Measurements from ENCODE around the gene PIK3C2G. TPM values are rescaled to one million over a fixed set of nuclear protein-coding genes. Genes with fewer than 3 reads are reported as not detected.

The PIK3C2G gene
- polyA plus RNA-seq, 1 donor (not counting 4 experiments of a cell fraction or from before 2014, with no cell fraction given), result 3.7 TPM

DNA sequence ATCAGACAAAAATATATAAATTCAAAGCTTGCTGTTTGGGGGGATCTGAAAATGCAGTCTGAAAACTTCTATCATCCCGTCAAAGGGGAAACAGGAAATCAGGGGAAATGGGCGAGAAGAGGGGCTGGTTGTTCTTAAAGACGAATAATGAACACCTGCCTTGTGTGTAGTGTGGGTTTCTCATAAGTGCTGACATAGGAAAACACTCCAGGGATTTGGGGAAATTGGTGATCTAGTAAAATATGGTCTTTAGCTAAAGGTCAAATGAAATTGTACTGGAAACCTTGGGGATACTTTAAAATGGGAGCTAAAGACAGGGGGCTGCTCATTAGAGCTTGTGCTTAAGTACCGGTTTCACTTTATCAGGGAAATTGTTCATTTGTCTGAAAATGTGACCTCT is 39.6 kb upstream of the PIK3C2G start:
- FAIRE-seq (no peak), DNase-seq (ENCODE audit: low read depth, low spot score) (no peak)
- Histone ChIP-seq H3K9me3 (ENCODE audit: control insufficient read depth, low read depth, low read length) (no peaks in the 10 kb centered on the region), H3K4me1 (ENCODE audit: control insufficient read depth, extremely low read depth, insufficient read depth, low read length) (no peaks in the 10 kb centered on the region), H3K27me3 (ENCODE audit: control insufficient read depth, extremely low read depth, insufficient read depth, low read length) (no peaks in the 10 kb centered on the region), H3K79me2 (ENCODE audit: control insufficient read depth, insufficient read depth, low read length) (no peaks in the 10 kb centered on the region), H3K27ac (ENCODE audit: control insufficient read depth, insufficient read depth, low read length) (no peak overlapping the region), H3K9me1 (ENCODE audit: control insufficient read depth, extremely low read depth, insufficient read depth, low read length) (no peaks in the 10 kb centered on the region), H3K9ac (ENCODE audit: control insufficient read depth, extremely low read depth, insufficient read depth, low read length) (no peak overlapping the region), H4K20me1 (ENCODE audit: control insufficient read depth, extremely low read depth, insufficient read depth, low read length) (no peaks in the 10 kb centered on the region), H3K36me3 (ENCODE audit: control insufficient read depth in 2 of 2, extremely low read depth in 1 of 2, insufficient read depth in 2 of 2, low read length in 2 of 2) (no peaks in the 10 kb centered on the region), H3K4me2 (ENCODE audit: control insufficient read depth, extremely low read depth, insufficient read depth, low read depth, low read length) (no peak overlapping the region), H3K4me3 (ENCODE audit: control insufficient read depth in 2 of 3, extremely low read depth in 1 of 3, insufficient read depth in 2 of 3, low read depth in 1 of 3, low read length in 3 of 3) (no peak overlapping the region), H2AFZ (ENCODE audit: control insufficient read depth, low read length) (no peak overlapping the region)
- dilution Hi-C loops (cut with MboI; ENCODE audit: extremely low pct_ligation_motif_present, low sequenced_read_pairs), result no loop called here
- TF ChIP-seq, protein P1, sequence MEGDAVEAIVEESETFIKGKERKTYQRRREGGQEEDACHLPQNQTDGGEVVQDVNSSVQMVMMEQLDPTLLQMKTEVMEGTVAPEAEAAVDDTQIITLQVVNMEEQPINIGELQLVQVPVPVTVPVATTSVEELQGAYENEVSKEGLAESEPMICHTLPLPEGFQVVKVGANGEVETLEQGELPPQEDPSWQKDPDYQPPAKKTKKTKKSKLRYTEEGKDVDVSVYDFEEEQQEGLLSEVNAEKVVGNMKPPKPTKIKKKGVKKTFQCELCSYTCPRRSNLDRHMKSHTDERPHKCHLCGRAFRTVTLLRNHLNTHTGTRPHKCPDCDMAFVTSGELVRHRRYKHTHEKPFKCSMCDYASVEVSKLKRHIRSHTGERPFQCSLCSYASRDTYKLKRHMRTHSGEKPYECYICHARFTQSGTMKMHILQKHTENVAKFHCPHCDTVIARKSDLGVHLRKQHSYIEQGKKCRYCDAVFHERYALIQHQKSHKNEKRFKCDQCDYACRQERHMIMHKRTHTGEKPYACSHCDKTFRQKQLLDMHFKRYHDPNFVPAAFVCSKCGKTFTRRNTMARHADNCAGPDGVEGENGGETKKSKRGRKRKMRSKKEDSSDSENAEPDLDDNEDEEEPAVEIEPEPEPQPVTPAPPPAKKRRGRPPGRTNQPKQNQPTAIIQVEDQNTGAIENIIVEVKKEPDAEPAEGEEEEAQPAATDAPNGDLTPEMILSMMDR (optimal IDR thresholded peaks at IDR 0.05 in 1 of 3, IDR thresholded peaks at IDR 0.05 in 1 of 3, conservative IDR thresholded peaks at IDR 0.05 in 1 of 3; ENCODE audit: extremely low read depth in 1 of 3, insufficient read depth in 2 of 3, low read length in 3 of 3), result no peak
- TF ChIP-seq EZH2 (IDR thresholded peaks at IDR 0.05; ENCODE audit: low read length), result no peak

DNA sequence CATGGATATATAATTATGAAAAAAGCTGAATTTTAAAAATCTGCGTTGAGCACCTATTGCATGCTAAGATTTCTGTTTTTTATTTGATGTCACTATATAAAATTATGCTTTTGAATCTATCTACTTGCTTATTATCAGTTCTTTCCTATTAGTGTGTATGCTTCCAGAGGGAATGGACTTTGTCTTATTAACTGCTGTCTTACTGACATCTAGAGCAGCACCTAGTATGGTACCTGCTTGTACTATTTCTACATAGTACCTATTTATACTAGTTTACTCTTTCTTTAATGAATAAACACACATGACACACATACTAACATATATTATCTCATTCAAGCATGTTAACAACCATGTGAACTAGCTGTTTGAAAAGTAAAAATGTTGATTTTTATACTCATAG is 38.6 kb upstream of the PIK3C2G start:
- Histone ChIP-seq H3K27me3 (ENCODE audit: control insufficient read depth, extremely low read depth, insufficient read depth, low read length) (no peaks in the 10 kb centered on the region), H3K36me3 (ENCODE audit: control insufficient read depth in 2 of 2, extremely low read depth in 1 of 2, insufficient read depth in 2 of 2, low read length in 2 of 2) (no peaks in the 10 kb centered on the region), H3K4me1 (ENCODE audit: control insufficient read depth, extremely low read depth, insufficient read depth, low read length) (no peaks in the 10 kb centered on the region), H3K9ac (ENCODE audit: control insufficient read depth, extremely low read depth, insufficient read depth, low read length) (no peak overlapping the region), H3K27ac (ENCODE audit: control insufficient read depth, insufficient read depth, low read length) (no peak overlapping the region), H2AFZ (ENCODE audit: control insufficient read depth, low read length) (no peak overlapping the region), H3K79me2 (ENCODE audit: control insufficient read depth, insufficient read depth, low read length) (no peaks in the 10 kb centered on the region), H3K4me2 (ENCODE audit: control insufficient read depth, extremely low read depth, insufficient read depth, low read depth, low read length) (no peak overlapping the region), H3K9me3 (ENCODE audit: control insufficient read depth, low read depth, low read length) (no peaks in the 10 kb centered on the region), H4K20me1 (ENCODE audit: control insufficient read depth, extremely low read depth, insufficient read depth, low read length) (no peaks in the 10 kb centered on the region), H3K9me1 (ENCODE audit: control insufficient read depth, extremely low read depth, insufficient read depth, low read length) (no peaks in the 10 kb centered on the region), H3K4me3 (ENCODE audit: control insufficient read depth in 2 of 3, extremely low read depth in 1 of 3, insufficient read depth in 2 of 3, low read depth in 1 of 3, low read length in 3 of 3) (no peak overlapping the region)
- no peak for TF ChIP-seq EZH2 (IDR thresholded peaks at IDR 0.05; ENCODE audit: low read length)
- TF ChIP-seq, protein P1 (optimal IDR thresholded peaks at IDR 0.05 in 1 of 3, IDR thresholded peaks at IDR 0.05 in 1 of 3, conservative IDR thresholded peaks at IDR 0.05 in 1 of 3; ENCODE audit: extremely low read depth in 1 of 3, insufficient read depth in 2 of 3, low read length in 3 of 3), result no peak
- dilution Hi-C loops (cut with MboI; ENCODE audit: extremely low pct_ligation_motif_present, low sequenced_read_pairs), result no loop called here
- no peak for FAIRE-seq
- no peak for DNase-seq (ENCODE audit: low read depth, low spot score)

Measured in keratinocyte (primary cell).